Endodermal cell (in vitro differentiated cells): ENCODE results near the gene EEFSEC. TPM values are rescaled to one million over a fixed set of nuclear protein-coding genes. Genes with fewer than 3 reads are reported as not detected.
A peak's percentile ranks its signal among the peaks of the same experiment; 100 is the strongest.

ENCODE experiments used
- DNase-seq: peaks from one replicate; pipeline ENCODE4 v3.0.0-alpha.2; 2017
- H3K27ac ChIP-seq: 2 replicates; pipeline ENCODE4 v1.5.1; 2013; ENCODE audit warnings: mild to moderate bottlenecking, low read depth, low read length, moderate library complexity
- H3K27me3 ChIP-seq: 2 replicates; pipeline ENCODE4 v1.6.1; 2013; ENCODE audit warnings: mild to moderate bottlenecking, low read length, moderate library complexity; ENCODE audit not compliant: insufficient read depth, control insufficient read depth, poor library complexity, severe bottlenecking
- H3K36me3 ChIP-seq: 2 replicates; pipeline ENCODE4 v1.7.0; 2013; ENCODE audit warnings: mild to moderate bottlenecking, low read length, moderate library complexity; ENCODE audit not compliant: control insufficient read depth, insufficient read depth
- H3K4me1 ChIP-seq: one replicate; pipeline ENCODE4 v1.7.0; 2013; ENCODE audit warnings: low read length; ENCODE audit not compliant: control insufficient read depth, insufficient read depth
- H3K4me3 ChIP-seq: 2 replicates; pipeline ENCODE4 v1.5.1; 2013; ENCODE audit warnings: mild to moderate bottlenecking, low read length, moderate library complexity
- H3K9ac ChIP-seq: 2 replicates; pipeline ENCODE4 v1.6.1; 2013; ENCODE audit warnings: mild to moderate bottlenecking, low read length, moderate library complexity; ENCODE audit not compliant: poor library complexity, severe bottlenecking; ENCODE audit errors: extremely low read depth
- H3K9me3 ChIP-seq: 2 replicates; pipeline ENCODE4 v1.6.1; 2013; ENCODE audit warnings: mild to moderate bottlenecking, low read length, moderate library complexity; ENCODE audit not compliant: control insufficient read depth
- H3K27ac Mint-ChIP-seq: 2 replicates; pipeline ENCODE4 v1.8.0; 2020; ENCODE audit warnings: mixed read lengths
- H3K27me3 Mint-ChIP-seq: 2 replicates; pipeline ENCODE4 v1.8.0; 2021; ENCODE audit warnings: mild to moderate bottlenecking, mixed read lengths; ENCODE audit not compliant: insufficient read depth
- H3K36me3 Mint-ChIP-seq: 2 replicates; pipeline ENCODE4 v1.8.0; 2020; ENCODE audit warnings: low read depth, mixed read lengths
- H3K4me1 Mint-ChIP-seq: 2 replicates; pipeline ENCODE4 v1.8.0; 2020; ENCODE audit warnings: mixed read lengths
- H3K4me3 Mint-ChIP-seq: 2 replicates; pipeline ENCODE4 v1.8.0; 2020; ENCODE audit warnings: mild to moderate bottlenecking, moderate library complexity, mixed read lengths
- H3K9me3 Mint-ChIP-seq: 2 replicates; pipeline ENCODE4 v1.8.0; 2020; ENCODE audit warnings: mild to moderate bottlenecking, mixed read lengths
- WGBS, 2 experiments: methylation state at CpG; one replicate each; pipeline versions ENCODE4 v1.1.5 to v1.1.7; 2013; ENCODE audit warnings: missing lambda C conversion rate in 2 of 2, mixed read lengths in 1 of 2; ENCODE audit not compliant: insufficient coverage in 1 of 2, insufficient read length in 1 of 2; 5-methylcytosine and 5-hydroxymethylcytosine counted together
- total RNA-seq, 2 donors: library from RNA; stranded (reverse); fragmentation: NEBNext Ultra II Directional in 1 of 2; extraction: Animal tissue kit (Norgen Biotek cat#: 25700) in 1 of 2; gene quantifications; 2 replicates in 1 of 2; 3 replicates in 1 of 2; pipeline ENCODE4 v1.2.1, GENCODE V29; 2021
- TF ChIP-seq, protein P1 (sequence below): fragments of 200-600 bp; sonication (generic); conservative IDR thresholded peaks from 2 replicates; pipeline ENCODE4 v1.5.0; 2021; ENCODE audit warnings: antibody characterized with exemption, mild to moderate bottlenecking

EEFSEC gene
- total RNA-seq, 2 donors from 2014 or later: 11.9 to 15.8 TPM

DNA sequence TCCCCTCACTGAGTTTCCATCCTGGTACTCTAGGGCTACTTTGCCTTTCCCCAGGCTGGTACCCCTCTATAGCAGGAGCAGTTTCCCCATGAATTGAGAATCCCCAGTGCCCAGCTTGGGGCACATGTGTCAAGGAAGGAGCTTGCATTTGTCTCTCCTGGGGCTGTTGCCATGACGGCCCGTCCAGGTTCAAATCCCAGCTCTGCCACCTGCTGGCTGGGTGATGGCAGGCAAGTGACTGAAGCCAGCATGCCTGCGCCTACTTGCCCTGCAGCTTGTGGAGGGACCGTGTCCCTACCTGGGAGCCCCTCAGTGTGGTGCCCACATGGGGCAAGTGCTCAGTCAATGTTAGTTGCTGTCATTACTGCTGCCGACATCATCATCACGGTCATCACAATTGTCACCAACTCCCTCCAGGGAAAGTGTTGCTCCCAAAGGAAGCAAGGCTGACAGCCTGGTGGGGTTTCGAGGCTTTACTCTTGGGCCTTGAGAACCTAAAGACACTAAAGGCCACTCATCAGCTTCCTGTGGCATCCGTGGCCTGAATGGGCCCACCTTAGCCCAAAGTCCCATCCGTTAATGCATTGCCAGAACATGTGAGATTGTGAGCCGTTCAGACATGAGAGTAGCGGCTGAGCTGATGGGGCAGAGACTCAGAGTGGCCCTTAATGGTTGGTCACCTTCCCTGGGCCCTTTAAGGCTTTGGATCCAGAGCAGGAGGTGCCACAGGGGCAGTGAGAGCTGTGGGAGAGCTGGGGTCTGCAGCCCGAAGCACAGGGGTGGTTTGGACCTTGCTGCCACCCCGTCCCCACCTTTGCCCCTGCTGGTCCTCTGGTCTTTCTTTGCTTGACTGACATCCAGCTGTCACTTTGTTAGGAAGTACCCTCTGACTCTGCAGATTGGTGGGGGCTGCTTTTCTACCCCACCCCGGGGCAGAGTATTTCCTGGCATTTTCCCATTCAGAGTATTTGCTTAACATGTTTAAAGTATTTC, 169.0 kb downstream of the EEFSEC start:
- Mint-ChIP-seq H3K36me3 (no peaks in the 10 kb centered on the region), H3K4me3 (no peak overlapping the region), H3K27ac (no peak overlapping the region), H3K27me3 (no peaks in the 10 kb centered on the region), H3K4me1 (peaks cover 3% of the 10 kb centered on the region), H3K9me3 (no peaks in the 10 kb centered on the region)
- H3K27me3 ChIP-seq: no peaks in the 10 kb centered on the region
- H3K4me3 ChIP-seq: no peak overlapping the region
- 85 to 86% methylated on average over 10 to 14 of the region's 14 CpGs for WGBS, 2 experiments
- TF ChIP-seq, protein P1, sequence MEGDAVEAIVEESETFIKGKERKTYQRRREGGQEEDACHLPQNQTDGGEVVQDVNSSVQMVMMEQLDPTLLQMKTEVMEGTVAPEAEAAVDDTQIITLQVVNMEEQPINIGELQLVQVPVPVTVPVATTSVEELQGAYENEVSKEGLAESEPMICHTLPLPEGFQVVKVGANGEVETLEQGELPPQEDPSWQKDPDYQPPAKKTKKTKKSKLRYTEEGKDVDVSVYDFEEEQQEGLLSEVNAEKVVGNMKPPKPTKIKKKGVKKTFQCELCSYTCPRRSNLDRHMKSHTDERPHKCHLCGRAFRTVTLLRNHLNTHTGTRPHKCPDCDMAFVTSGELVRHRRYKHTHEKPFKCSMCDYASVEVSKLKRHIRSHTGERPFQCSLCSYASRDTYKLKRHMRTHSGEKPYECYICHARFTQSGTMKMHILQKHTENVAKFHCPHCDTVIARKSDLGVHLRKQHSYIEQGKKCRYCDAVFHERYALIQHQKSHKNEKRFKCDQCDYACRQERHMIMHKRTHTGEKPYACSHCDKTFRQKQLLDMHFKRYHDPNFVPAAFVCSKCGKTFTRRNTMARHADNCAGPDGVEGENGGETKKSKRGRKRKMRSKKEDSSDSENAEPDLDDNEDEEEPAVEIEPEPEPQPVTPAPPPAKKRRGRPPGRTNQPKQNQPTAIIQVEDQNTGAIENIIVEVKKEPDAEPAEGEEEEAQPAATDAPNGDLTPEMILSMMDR: peak; percentile 85
- DNase-seq: peak; percentile 93
- no peaks in the 10 kb centered on the region for H3K9me3 ChIP-seq
- no peak overlapping the region for H3K9ac ChIP-seq
- no peak overlapping the region for H3K27ac ChIP-seq
- no peaks in the 10 kb centered on the region for H3K4me1 ChIP-seq
- no peaks in the 10 kb centered on the region for H3K36me3 ChIP-seq

DNA sequence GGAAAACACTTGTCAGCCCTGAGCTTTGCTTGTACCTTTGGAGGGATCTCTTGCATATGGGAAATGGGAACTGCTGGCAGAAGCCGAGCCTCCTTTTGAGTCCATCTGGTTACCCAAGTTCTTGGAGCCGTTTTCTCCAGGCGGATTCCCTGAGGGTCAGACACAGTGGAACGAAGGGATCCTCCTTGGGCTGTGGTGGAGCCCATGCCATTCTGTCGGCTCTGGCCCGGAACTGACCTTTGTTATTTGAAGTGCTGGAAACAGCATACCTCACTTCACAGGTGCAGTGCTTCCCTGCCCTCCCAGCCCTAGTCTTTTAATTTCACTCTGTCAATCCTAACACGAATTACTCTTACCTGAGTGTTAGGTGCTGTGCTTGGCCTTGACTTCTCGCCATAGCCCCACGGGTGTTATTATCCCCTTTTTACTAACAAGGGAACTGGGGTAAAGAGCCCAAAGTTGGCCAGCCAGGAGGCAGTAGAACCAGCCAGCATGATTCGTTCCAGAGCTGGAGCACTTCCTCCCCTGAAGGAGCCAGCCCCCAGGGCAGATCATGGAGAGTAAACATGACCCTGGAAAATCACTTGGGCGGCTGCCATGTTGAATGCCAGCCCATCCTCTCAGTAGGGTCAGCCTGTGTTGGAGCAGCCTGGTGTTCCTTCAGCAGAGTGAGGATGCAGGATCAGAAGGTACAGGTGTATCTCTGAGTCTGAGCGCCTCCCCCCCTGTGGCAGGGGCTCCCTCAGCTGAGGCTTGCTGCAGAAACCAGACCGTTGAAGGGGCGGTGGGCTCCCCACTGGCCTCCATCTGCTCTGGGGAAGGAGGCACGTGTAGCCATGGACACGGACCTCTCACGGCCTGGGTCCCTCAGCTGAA, 170.2 kb downstream of the EEFSEC start:
- H3K9ac ChIP-seq: no peak overlapping the region
- no peak overlapping the region for H3K27ac ChIP-seq
- peak; percentile 32 for DNase-seq
- H3K4me3 Mint-ChIP-seq: no peak overlapping the region
- WGBS, 2 experiments: 91 to 95% methylated on average over 14 to 17 of the region's 17 CpGs
- H3K9me3 ChIP-seq: no peaks in the 10 kb centered on the region
- H3K27me3 ChIP-seq: no peaks in the 10 kb centered on the region
- no peaks in the 10 kb centered on the region for H3K27me3 Mint-ChIP-seq
- no peak overlapping the region for H3K4me3 ChIP-seq
- no peaks in the 10 kb centered on the region for H3K36me3 ChIP-seq
- H3K4me1 ChIP-seq: no peaks in the 10 kb centered on the region
- no peaks in the 10 kb centered on the region for H3K36me3 Mint-ChIP-seq
- peaks cover 3% of the 10 kb centered on the region for H3K4me1 Mint-ChIP-seq
- no peaks in the 10 kb centered on the region for H3K9me3 Mint-ChIP-seq
- no peak overlapping the region for H3K27ac Mint-ChIP-seq
- TF ChIP-seq, protein P1: no peak

- WGBS, 2 experiments: 91 to 92% methylated on average over 7 to 8 of the region's 8 CpGs
- Mint-ChIP-seq H3K4me1 (peaks cover 4% of the 10 kb centered on the region), H3K9me3 (no peaks in the 10 kb centered on the region), H3K4me3 (no peak overlapping the region), H3K27ac (no peak overlapping the region), H3K36me3 (no peaks in the 10 kb centered on the region), H3K27me3 (no peaks in the 10 kb centered on the region)
- Histone ChIP-seq H3K9me3 (no peaks in the 10 kb centered on the region), H3K27ac (no peak overlapping the region), H3K36me3 (no peaks in the 10 kb centered on the region), H3K27me3 (no peaks in the 10 kb centered on the region), H3K4me3 (no peak overlapping the region), H3K9ac (no peak overlapping the region), H3K4me1 (no peaks in the 10 kb centered on the region)
- TF ChIP-seq, protein P1: no peak
- DNase-seq: peak; percentile 35
These were observed 171.8 kb downstream of the EEFSEC start for GRCh38 chr3:128324911-128325592.
